ENCODE data around the gene DYNC1I1. TPM values are rescaled to one million over a fixed set of nuclear protein-coding genes. Genes with fewer than 3 reads are reported as not detected.

DYNC1I1 gene
- total RNA-seq, 3 donors from 2014 or later (not counting 1 experiment from before 2014, with no cell fraction given), result not detected

GRCh38 chr7:95972523-95972922 is 200.2 kb downstream of the DYNC1I1 start:
- ATAC-seq (no peak), DNase-seq (no peak)
- Mint-ChIP-seq H3K4me3 (no peak overlapping the region), H3K36me3 (no peaks in the 10 kb centered on the region), H3K27ac (no peak overlapping the region), H3K27me3 (ENCODE audit: low read depth in 2 of 2) (no peaks in the 10 kb centered on the region), H3K9me3 (no peaks in the 10 kb centered on the region), H3K4me1 (peaks cover 20 to 28% of the 10 kb centered on the region in 2 donors)
- 75% methylated on average over 7 of the region's 7 CpGs for WGBS (ENCODE audit: insufficient coverage)
- Histone ChIP-seq H3K27ac (ENCODE audit: low read length) (no peak overlapping the region), H3K4me1 (ENCODE audit: control insufficient read depth, insufficient read depth, low read length) (no peaks in the 10 kb centered on the region), H3K4me3 (ENCODE audit: low read length) (no peak overlapping the region), H3K9me3 (ENCODE audit: control insufficient read depth, insufficient read depth, low read length) (no peaks in the 10 kb centered on the region), H3K27me3 (ENCODE audit: control insufficient read depth, insufficient read depth, low read length) (no peaks in the 10 kb centered on the region), H3K36me3 (ENCODE audit: control insufficient read depth, insufficient read depth, low read length) (no peaks in the 10 kb centered on the region)
- intact Hi-C loops (cut with micrococcal nuclease), result no loop called here
- TF ChIP-seq CTCF (IDR thresholded peaks at IDR 0.05), result no peak

GRCh38 chr7:95974108-95974507 is 201.8 kb downstream of the DYNC1I1 start:
- H3K4me1 Mint-ChIP-seq, result peaks cover 20 to 28% of the 10 kb centered on the region in 2 donors
- peak overlapping the region; percentile 15 to 79 for H3K27ac Mint-ChIP-seq
- intact Hi-C loops (cut with micrococcal nuclease), result no loop called here
- H3K27me3 Mint-ChIP-seq (ENCODE audit: low read depth in 2 of 2), result no peaks in the 10 kb centered on the region
- no peaks in the 10 kb centered on the region for H3K9me3 Mint-ChIP-seq
- no peaks in the 10 kb centered on the region for H3K36me3 ChIP-seq (ENCODE audit: control insufficient read depth, insufficient read depth, low read length)
- H3K4me1 ChIP-seq (ENCODE audit: control insufficient read depth, insufficient read depth, low read length), result no peaks in the 10 kb centered on the region
- TF ChIP-seq CTCF (IDR thresholded peaks at IDR 0.05), result no peak
- H3K4me3 ChIP-seq (ENCODE audit: low read length), result no peak overlapping the region
- H3K27ac ChIP-seq (ENCODE audit: low read length), result no peak overlapping the region
- H3K36me3 Mint-ChIP-seq, result no peaks in the 10 kb centered on the region
- ATAC-seq (no peak), DNase-seq (no peak)
- H3K9me3 ChIP-seq (ENCODE audit: control insufficient read depth, insufficient read depth, low read length), result no peaks in the 10 kb centered on the region
- peak overlapping the region; percentile 59 for H3K4me3 Mint-ChIP-seq
- WGBS (ENCODE audit: insufficient coverage), result 80% methylated on average over 1 of the region's 1 CpG
- no peaks in the 10 kb centered on the region for H3K27me3 ChIP-seq (ENCODE audit: control insufficient read depth, insufficient read depth, low read length)

GRCh38 chr7:95976369-95977060 is 204.2 kb downstream of the DYNC1I1 start:
- TF ChIP-seq CTCF (IDR thresholded peaks at IDR 0.05), result no peak
- DNase-seq (no peak), ATAC-seq (no peak)
- intact Hi-C loops (cut with micrococcal nuclease), result no loop called here
- H3K27me3 ChIP-seq (ENCODE audit: control insufficient read depth, insufficient read depth, low read length), result no peaks in the 10 kb centered on the region
- Mint-ChIP-seq H3K9me3 (no peaks in the 10 kb centered on the region), H3K4me3 (no peak overlapping the region), H3K27ac (no peak overlapping the region), H3K36me3 (no peaks in the 10 kb centered on the region), H3K4me1 (peaks cover 20 to 28% of the 10 kb centered on the region in 2 donors), H3K27me3 (ENCODE audit: low read depth in 2 of 2) (no peaks in the 10 kb centered on the region)
- no peaks in the 10 kb centered on the region for H3K36me3 ChIP-seq (ENCODE audit: control insufficient read depth, insufficient read depth, low read length)
- no peak overlapping the region for H3K4me3 ChIP-seq (ENCODE audit: low read length)
- H3K27ac ChIP-seq (ENCODE audit: low read length), result no peak overlapping the region
- no peaks in the 10 kb centered on the region for H3K4me1 ChIP-seq (ENCODE audit: control insufficient read depth, insufficient read depth, low read length)
- H3K9me3 ChIP-seq (ENCODE audit: control insufficient read depth, insufficient read depth, low read length), result no peaks in the 10 kb centered on the region
- WGBS (ENCODE audit: insufficient coverage), result 73% methylated on average over 2 of the region's 4 CpGs

- Histone ChIP-seq H3K27me3 (ENCODE audit: control insufficient read depth, insufficient read depth, low read length) (no peaks in the 10 kb centered on the region), H3K4me3 (ENCODE audit: low read length) (no peak overlapping the region), H3K27ac (ENCODE audit: low read length) (no peak overlapping the region), H3K4me1 (ENCODE audit: control insufficient read depth, insufficient read depth, low read length) (no peaks in the 10 kb centered on the region), H3K9me3 (ENCODE audit: control insufficient read depth, insufficient read depth, low read length) (no peaks in the 10 kb centered on the region), H3K36me3 (ENCODE audit: control insufficient read depth, insufficient read depth, low read length) (no peaks in the 10 kb centered on the region)
- H3K4me3 Mint-ChIP-seq, result no peak overlapping the region
- no peaks in the 10 kb centered on the region for H3K36me3 Mint-ChIP-seq
- no CpG with 5 or more reads among the region's 1 CpG for WGBS (ENCODE audit: insufficient coverage)
- H3K4me1 Mint-ChIP-seq, result peaks cover 20 to 28% of the 10 kb centered on the region in 2 donors
- no peaks in the 10 kb centered on the region for H3K9me3 Mint-ChIP-seq
- no peak for ATAC-seq
- no peak for DNase-seq
- peaks cover 0 to 6% of the 10 kb centered on the region in 2 donors for H3K27me3 Mint-ChIP-seq (ENCODE audit: low read depth in 2 of 2)
- no peak for TF ChIP-seq CTCF (IDR thresholded peaks at IDR 0.05)
- no peak overlapping the region for H3K27ac Mint-ChIP-seq
- intact Hi-C loops (cut with micrococcal nuclease), result no loop called here
Observed at GRCh38 chr7:95977994-95978393, 205.6 kb downstream of the DYNC1I1 start.

All from natural killer cell (primary cell).